HepG2 (cell line): Measurements from ENCODE around the gene NPDC1. TPM values are rescaled to one million over a fixed set of nuclear protein-coding genes. Genes with fewer than 3 reads are reported as not detected.

Source experiments
- FOXA3 ChIP-seq: IDR thresholded peaks from 2 replicates; pipeline ENCODE4 v1.6.1; 2016; ENCODE audit warnings: missing genetic modification reagents, missing compliant biosample characterization
- HDAC2 ChIP-seq: sonication (generic); formaldehyde crosslinking; IDR thresholded peaks from 2 replicates; pipeline ENCODE4 v1.4.0; 2020; ENCODE audit warnings: missing genetic modification reagents
- JUNB ChIP-seq: sonication (generic); formaldehyde crosslinking; IDR thresholded peaks from 2 replicates; pipeline ENCODE4 v1.8.0; 2022; ENCODE audit warnings: missing genetic modification reagents, mild to moderate bottlenecking, borderline replicate concordance
- STAT5B ChIP-seq: sonication (generic); formaldehyde crosslinking; IDR thresholded peaks from 2 replicates; pipeline ENCODE4 v1.4.0; 2020; ENCODE audit warnings: missing genetic modification reagents
- ZFP37 ChIP-seq: sonication (generic); formaldehyde crosslinking; IDR thresholded peaks from 2 replicates; pipeline ENCODE4 v1.4.0; 2020; ENCODE audit warnings: missing genetic modification reagents, borderline replicate concordance
- ZNF124 ChIP-seq: sonication (generic); formaldehyde crosslinking; IDR thresholded peaks from 2 replicates; pipeline ENCODE4 v1.4.0; 2020; ENCODE audit warnings: missing genetic modification reagents
- ZNF225 ChIP-seq: sonication (generic); formaldehyde crosslinking; IDR thresholded peaks from 2 replicates; pipeline ENCODE4 v1.4.0; 2020; ENCODE audit warnings: mild to moderate bottlenecking, missing genetic modification reagents
- ZNF234 ChIP-seq: sonication (generic); formaldehyde crosslinking; conservative IDR thresholded peaks from 2 replicates; pipeline ENCODE4 v1.5.1; 2020; ENCODE audit warnings: mild to moderate bottlenecking, missing genetic modification reagents
- ZNF382 ChIP-seq: sonication (generic); formaldehyde crosslinking; IDR thresholded peaks from 2 replicates; pipeline ENCODE4 v1.5.0; 2020; ENCODE audit warnings: missing genetic modification reagents, mild to moderate bottlenecking, borderline replicate concordance
- ZNF761 ChIP-seq: sonication (generic); formaldehyde crosslinking; conservative IDR thresholded peaks from 2 replicates; pipeline ENCODE4 v1.4.0; 2020; ENCODE audit warnings: mild to moderate bottlenecking, missing genetic modification reagents
- polyA plus RNA-seq, 8 experiments: library from polyadenylated mRNA; depleted of rRNA in 3 of 8; stranded (reverse) in 7 of 8; unstranded in 1 of 8; fragments of >200 nt; fragmentation: Illumina TruSeq in 4 of 8; extraction: Trizol in 4 of 8; gene quantifications; 2 replicates each; pipeline versions ENCODE4 v1.2.1 to v1.2.3, GENCODE V29; 2011 to 2016; ENCODE audit warnings: low read depth in 4 of 8, missing spikeins in 1 of 8, mixed read lengths in 1 of 8; ENCODE audit not compliant: insufficient read depth in 1 of 8
- total RNA-seq, 5 experiments: library from RNA; depleted of rRNA; stranded (reverse); fragments of >200 nt; fragmentation: Illumina TruSeq; extraction: Trizol; gene quantifications; 2 replicates each; pipeline ENCODE4 v1.2.3, GENCODE V29; 2016; ENCODE audit warnings: low read depth in 1 of 5
- TF ChIP-seq, protein P1 (sequence below): sonication (generic); formaldehyde crosslinking; IDR thresholded peaks from 2 replicates; pipeline ENCODE4 v1.4.0; 2020; ENCODE audit warnings: missing genetic modification reagents, borderline replicate concordance
- TF ChIP-seq, protein P2 (sequence below): sonication (generic); formaldehyde crosslinking; IDR thresholded peaks from 2 replicates; pipeline ENCODE4 v1.8.0; 2022; ENCODE audit warnings: mild to moderate bottlenecking, missing genetic modification reagents, moderate library complexity
- TF ChIP-seq, protein P3 (sequence below): sonication (generic); formaldehyde crosslinking; IDR thresholded peaks from 2 replicates; pipeline ENCODE4 v1.8.0; 2022; ENCODE audit warnings: mild to moderate bottlenecking, missing genetic modification reagents, borderline replicate concordance
- TF ChIP-seq, protein P4 (sequence below): sonication (generic); formaldehyde crosslinking; IDR thresholded peaks from 2 replicates; pipeline ENCODE4 v1.4.0; 2020; ENCODE audit warnings: missing genetic modification reagents
- TF ChIP-seq, protein P5 (sequence below): sonication (generic); formaldehyde crosslinking; IDR thresholded peaks from 2 replicates; pipeline ENCODE4 v1.5.1; 2020; ENCODE audit warnings: mild to moderate bottlenecking, missing genetic modification reagents
- TF ChIP-seq, protein P6 (sequence below): sonication (generic); formaldehyde crosslinking; IDR thresholded peaks from 2 replicates; pipeline ENCODE4 v1.5.1; 2020; ENCODE audit warnings: missing genetic modification reagents, mild to moderate bottlenecking, borderline replicate concordance

NPDC1 gene
- total and polyA plus RNA-seq, 2 of the 13 experiments (the other 11 are each of a cell fraction or from before 2014, with no cell fraction given): 0.84 to 5.4 TPM

DNA sequence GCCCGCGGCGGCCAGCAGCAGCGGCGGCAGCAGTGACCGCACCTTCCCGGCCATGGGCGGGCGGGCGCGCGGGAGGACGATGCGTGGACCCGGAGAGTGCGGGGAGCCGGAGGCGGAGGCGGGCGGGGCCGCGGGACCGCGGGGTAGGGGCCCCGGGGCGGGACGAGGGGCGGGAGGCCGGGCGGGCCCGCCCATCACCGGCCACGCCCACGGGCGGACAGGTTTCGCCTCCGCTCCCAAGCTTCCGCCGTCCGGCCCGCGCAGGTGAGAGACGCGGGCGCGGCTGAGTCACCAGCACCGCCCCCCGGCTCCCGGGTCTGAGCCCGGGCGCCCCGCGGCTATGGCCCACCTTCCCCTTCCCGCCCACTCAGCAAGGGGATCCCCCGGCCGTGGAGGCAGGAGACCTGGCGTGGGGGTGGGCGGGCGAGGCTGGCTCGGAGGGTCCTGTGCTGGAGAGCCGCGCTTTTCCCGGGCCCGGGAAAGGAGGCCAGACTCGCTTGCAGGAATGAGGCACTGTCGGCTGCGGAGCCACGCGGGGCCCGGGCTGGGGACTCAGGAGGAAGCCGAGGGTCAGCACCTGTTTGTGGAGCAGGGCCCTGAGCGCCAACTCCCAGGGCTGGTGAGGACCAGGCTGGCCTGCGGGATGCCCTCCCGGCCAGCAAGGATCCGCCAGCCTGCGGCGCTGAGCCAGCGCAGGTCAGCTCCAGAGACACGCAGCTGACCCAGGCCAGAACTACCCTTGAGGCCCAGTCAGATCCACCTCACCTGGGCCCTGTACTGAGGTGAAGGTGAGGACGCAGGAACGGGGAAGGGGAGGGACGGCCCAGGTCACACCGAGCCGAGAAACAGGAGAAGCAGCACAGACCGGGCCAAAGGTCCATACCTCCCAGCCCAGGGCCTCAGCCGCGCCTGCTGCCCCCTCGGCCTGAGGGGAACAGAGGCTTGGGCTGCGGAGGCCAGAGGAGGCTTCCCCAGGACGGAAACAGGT lies 8.3 kb upstream of the NPDC1 start, which contains the start of gene ENTPD2 (continued):
- TF ChIP-seq, protein P1, sequence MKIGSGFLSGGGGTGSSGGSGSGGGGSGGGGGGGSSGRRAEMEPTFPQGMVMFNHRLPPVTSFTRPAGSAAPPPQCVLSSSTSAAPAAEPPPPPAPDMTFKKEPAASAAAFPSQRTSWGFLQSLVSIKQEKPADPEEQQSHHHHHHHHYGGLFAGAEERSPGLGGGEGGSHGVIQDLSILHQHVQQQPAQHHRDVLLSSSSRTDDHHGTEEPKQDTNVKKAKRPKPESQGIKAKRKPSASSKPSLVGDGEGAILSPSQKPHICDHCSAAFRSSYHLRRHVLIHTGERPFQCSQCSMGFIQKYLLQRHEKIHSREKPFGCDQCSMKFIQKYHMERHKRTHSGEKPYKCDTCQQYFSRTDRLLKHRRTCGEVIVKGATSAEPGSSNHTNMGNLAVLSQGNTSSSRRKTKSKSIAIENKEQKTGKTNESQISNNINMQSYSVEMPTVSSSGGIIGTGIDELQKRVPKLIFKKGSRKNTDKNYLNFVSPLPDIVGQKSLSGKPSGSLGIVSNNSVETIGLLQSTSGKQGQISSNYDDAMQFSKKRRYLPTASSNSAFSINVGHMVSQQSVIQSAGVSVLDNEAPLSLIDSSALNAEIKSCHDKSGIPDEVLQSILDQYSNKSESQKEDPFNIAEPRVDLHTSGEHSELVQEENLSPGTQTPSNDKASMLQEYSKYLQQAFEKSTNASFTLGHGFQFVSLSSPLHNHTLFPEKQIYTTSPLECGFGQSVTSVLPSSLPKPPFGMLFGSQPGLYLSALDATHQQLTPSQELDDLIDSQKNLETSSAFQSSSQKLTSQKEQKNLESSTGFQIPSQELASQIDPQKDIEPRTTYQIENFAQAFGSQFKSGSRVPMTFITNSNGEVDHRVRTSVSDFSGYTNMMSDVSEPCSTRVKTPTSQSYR (CRISPR knock-in tag): no peak
- TF ChIP-seq ZFP37: no peak; the same call in 1 of the 2 replicates
- TF ChIP-seq, protein P2, sequence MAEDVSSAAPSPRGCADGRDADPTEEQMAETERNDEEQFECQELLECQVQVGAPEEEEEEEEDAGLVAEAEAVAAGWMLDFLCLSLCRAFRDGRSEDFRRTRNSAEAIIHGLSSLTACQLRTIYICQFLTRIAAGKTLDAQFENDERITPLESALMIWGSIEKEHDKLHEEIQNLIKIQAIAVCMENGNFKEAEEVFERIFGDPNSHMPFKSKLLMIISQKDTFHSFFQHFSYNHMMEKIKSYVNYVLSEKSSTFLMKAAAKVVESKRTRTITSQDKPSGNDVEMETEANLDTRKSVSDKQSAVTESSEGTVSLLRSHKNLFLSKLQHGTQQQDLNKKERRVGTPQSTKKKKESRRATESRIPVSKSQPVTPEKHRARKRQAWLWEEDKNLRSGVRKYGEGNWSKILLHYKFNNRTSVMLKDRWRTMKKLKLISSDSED: no peak
- no peak for TF ChIP-seq ZNF761 (CRISPR knock-in tag)
- TF ChIP-seq ZNF382 (CRISPR knock-in tag): no peak
- TF ChIP-seq STAT5B: no peak
- TF ChIP-seq ZNF225: no peak
- TF ChIP-seq, protein P3, sequence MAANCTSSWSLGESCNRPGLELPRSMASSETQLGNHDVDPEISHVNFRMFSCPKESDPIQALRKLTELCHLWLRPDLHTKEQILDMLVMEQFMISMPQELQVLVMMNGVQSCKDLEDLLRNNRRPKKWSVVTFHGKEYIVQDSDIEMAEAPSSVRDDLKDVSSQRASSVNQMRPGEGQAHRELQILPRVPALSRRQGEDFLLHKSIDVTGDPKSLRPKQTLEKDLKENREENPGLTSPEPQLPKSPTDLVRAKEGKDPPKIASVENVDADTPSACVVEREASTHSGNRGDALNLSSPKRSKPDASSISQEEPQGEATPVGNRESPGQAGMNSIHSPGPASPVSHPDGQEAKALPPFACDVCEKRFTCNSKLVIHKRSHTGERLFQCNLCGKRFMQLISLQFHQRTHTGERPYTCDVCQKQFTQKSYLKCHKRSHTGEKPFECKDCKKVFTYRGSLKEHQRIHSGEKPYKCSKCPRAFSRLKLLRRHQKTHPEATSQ (CRISPR knock-in tag): no peak
- TF ChIP-seq FOXA3 (CRISPR knock-in tag): no peak
- TF ChIP-seq JUNB (CRISPR knock-in tag): no peak
- TF ChIP-seq, protein P4, sequence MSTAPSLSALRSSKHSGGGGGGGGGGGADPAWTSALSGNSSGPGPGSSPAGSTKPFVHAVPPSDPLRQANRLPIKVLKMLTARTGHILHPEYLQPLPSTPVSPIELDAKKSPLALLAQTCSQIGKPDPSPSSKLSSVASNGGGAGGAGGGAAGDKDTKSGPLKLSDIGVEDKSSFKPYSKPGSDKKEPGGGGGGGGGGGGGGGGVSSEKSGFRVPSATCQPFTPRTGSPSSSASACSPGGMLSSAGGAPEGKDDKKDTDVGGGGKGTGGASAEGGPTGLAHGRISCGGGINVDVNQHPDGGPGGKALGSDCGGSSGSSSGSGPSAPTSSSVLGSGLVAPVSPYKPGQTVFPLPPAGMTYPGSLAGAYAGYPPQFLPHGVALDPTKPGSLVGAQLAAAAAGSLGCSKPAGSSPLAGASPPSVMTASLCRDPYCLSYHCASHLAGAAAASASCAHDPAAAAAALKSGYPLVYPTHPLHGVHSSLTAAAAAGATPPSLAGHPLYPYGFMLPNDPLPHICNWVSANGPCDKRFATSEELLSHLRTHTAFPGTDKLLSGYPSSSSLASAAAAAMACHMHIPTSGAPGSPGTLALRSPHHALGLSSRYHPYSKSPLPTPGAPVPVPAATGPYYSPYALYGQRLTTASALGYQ: peak; percentile 41; the same call in 1 of the 2 replicates
- TF ChIP-seq HDAC2: no peak
- TF ChIP-seq ZNF234 (CRISPR knock-in tag): no peak
- TF ChIP-seq, protein P5, sequence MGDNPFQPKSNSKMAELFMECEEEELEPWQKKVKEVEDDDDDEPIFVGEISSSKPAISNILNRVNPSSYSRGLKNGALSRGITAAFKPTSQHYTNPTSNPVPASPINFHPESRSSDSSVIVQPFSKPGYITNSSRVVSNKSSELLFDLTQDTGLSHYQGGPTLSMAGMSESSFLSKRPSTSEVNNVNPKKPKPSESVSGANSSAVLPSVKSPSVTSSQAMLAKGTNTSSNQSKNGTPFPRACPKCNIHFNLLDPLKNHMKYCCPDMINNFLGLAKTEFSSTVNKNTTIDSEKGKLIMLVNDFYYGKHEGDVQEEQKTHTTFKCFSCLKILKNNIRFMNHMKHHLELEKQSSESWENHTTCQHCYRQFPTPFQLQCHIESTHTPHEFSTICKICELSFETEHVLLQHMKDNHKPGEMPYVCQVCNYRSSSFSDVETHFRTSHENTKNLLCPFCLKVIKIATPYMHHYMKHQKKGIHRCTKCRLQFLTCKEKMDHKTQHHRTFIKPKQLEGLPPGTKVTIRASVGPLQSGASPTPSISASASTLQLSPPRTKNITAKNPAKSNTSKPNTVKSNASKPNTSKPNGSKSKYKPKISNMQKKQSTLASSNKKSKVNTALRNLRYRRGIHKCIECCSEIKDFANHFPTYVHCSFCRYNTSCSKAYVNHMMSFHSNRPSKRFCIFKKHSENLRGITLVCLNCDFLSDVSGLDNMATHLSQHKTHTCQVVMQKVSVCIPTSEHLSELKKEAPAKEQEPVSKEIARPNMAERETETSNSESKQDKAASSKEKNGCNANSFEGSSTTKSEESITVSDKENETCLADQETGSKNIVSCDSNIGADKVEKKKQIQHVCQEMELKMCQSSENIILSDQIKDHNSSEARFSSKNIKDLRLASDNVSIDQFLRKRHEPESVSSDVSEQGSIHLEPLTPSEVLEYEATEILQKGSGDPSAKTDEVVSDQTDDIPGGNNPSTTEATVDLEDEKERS (CRISPR knock-in tag): no peak
- TF ChIP-seq, protein P6, sequence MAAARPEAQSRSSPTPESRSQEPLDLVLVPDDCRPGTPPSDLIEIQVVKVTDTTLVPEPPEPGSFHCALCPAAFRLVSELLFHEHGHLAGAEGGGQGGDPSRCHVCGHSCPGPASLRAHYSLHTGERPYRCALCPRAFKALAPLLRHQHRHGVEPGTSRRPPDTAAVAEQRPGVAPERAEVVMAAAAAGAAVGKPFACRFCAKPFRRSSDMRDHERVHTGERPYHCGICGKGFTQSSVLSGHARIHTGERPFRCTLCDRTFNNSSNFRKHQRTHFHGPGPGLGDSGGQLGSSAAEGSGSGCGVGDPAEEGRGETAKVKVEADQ (CRISPR knock-in tag): no peak
- TF ChIP-seq ZNF124 (CRISPR knock-in tag): no peak
